Small intestine (tissue), 7 donors: Measurements from ENCODE around the gene RDH11. TPM values are rescaled to one million over a fixed set of nuclear protein-coding genes. Genes with fewer than 3 reads are reported as not detected.

Source experiments
- DNase-seq, 2 donors: peaks; one replicate each; pipeline versions ENCODE4 v3.0.0 to v3.0.0-alpha.2; 2013
- FAIRE-seq: peaks from 2 replicates; lab custom pipeline; 2012; peaks lifted over from hg19 to GRCh38; lab: Jason Lieb, UNC
- H3K27ac ChIP-seq, 3 donors: one replicate each; pipeline ENCODE4 v1.5.1; 2013; ENCODE audit warnings: low read length in 2 of 3, mild to moderate bottlenecking in 2 of 3, control low read depth in 1 of 3, inconsistent platforms in 1 of 3, low read depth in 1 of 3, moderate library complexity in 1 of 3
- H3K27me3 ChIP-seq, 3 donors: one replicate each; pipeline ENCODE4 v1.6.1; 2013; ENCODE audit warnings: low read length in 3 of 3, inconsistent platforms in 1 of 3; ENCODE audit not compliant: control insufficient read depth in 3 of 3, insufficient read depth in 3 of 3
- H3K36me3 ChIP-seq, 3 donors: one replicate each; pipeline ENCODE4 v1.6.1; 2013; ENCODE audit warnings: low read length in 3 of 3, inconsistent platforms in 1 of 3, low read depth in 1 of 3, mild to moderate bottlenecking in 1 of 3, moderate library complexity in 1 of 3; ENCODE audit not compliant: control insufficient read depth in 3 of 3, insufficient read depth in 2 of 3
- H3K4me1 ChIP-seq, 3 donors: one replicate each; pipeline ENCODE4 v1.6.1; 2013; ENCODE audit warnings: low read length in 2 of 3, inconsistent platforms in 1 of 3, low read depth in 1 of 3, mild to moderate bottlenecking in 1 of 3, moderate library complexity in 1 of 3; ENCODE audit not compliant: control insufficient read depth in 3 of 3, insufficient read depth in 2 of 3
- H3K4me3 ChIP-seq, 3 donors: one replicate each; pipeline ENCODE4 v1.5.1; 2013; ENCODE audit warnings: low read length in 3 of 3, control low read depth in 1 of 3, inconsistent platforms in 1 of 3, low read depth in 1 of 3, mild to moderate bottlenecking in 1 of 3, moderate library complexity in 1 of 3
- H3K9me3 ChIP-seq, 2 donors: one replicate each; pipeline ENCODE4 v1.6.1; 2013; ENCODE audit warnings: low read depth in 1 of 2, low read length in 1 of 2; ENCODE audit not compliant: control insufficient read depth in 2 of 2, insufficient read depth in 1 of 2
- WGBS, 3 donors: extraction: QIAGEN DNeasy Blood & Tissue Kit; methylation state at CpG; one replicate each; pipeline ENCODE4 v1.1.7; 2013; 5-methylcytosine and 5-hydroxymethylcytosine counted together
- polyA plus RNA-seq, 4 donors: library from polyadenylated mRNA; stranded (reverse) in 3 of 4; unstranded in 1 of 4; fragments of 200-250 nt in 3 of 4; fragments of 120-200 nt in 1 of 4; gene quantifications; one replicate each; pipeline versions ENCODE4 v1.2.1 to v1.2.3, GENCODE V29; 2013
- donor health status: healthy with polysubstance abuse.
- donor health status: control.
- donor health status: control.
- donor health status: Bipolar disorder and iron deficiency.
- donor health status: healthy.

RDH11 gene
- polyA plus RNA-seq, 4 donors = 5.9 to 63.8 (median 23.8) TPM

- 20 to 56% (median 26%) methylated on average over 5 of the region's 5 CpGs for WGBS, 3 donors
- no peak for FAIRE-seq
Measured at GRCh38 chr14:67641902-67642749, 53.4 kb downstream of the RDH11 start.

GRCh38 chr14:67641480-67641879 is 54.1 kb downstream of the RDH11 start:
- Histone ChIP-seq H3K27ac (no peak overlapping the region), H3K9me3 (no peaks in the 10 kb centered on the region), H3K4me3 (no peak overlapping the region), H3K27me3 (no peaks in the 10 kb centered on the region), H3K36me3 (peaks cover 0 to 8% (median 2%) of the 10 kb centered on the region in 3 donors), H3K4me1 (peaks cover 0 to 15% (median 3%) of the 10 kb centered on the region in 3 donors)
- no peak for FAIRE-seq
- WGBS, 3 donors = 87 to 96% (median 93%) methylated on average over 1 of the region's 1 CpG
- no peak for DNase-seq

More at GRCh38 chr14:67641902-67642749, 53.4 kb downstream of the RDH11 start:
- H3K27ac ChIP-seq = peak overlapping the region in 2 of 3 donors; percentile 8 to 71
- H3K4me3 ChIP-seq = no peak overlapping the region
- DNase-seq = peak; percentile 22 to 47
- peaks cover 0 to 10% (median 3%) of the 10 kb centered on the region in 3 donors for H3K4me1 ChIP-seq
- H3K36me3 ChIP-seq = peaks cover 0 to 8% (median 2%) of the 10 kb centered on the region in 3 donors
- H3K9me3 ChIP-seq = no peaks in the 10 kb centered on the region
- H3K27me3 ChIP-seq = no peaks in the 10 kb centered on the region

- peaks cover 0 to 11% (median 6%) of the 10 kb centered on the region in 3 donors for H3K4me1 ChIP-seq
- H3K9me3 ChIP-seq = no peaks in the 10 kb centered on the region
- no peak overlapping the region for H3K27ac ChIP-seq
- DNase-seq = no peak
- FAIRE-seq = no peak
- WGBS, 3 donors = 92 to 95% (median 93%) methylated on average over 3 of the region's 3 CpGs
- no peaks in the 10 kb centered on the region for H3K27me3 ChIP-seq
- H3K4me3 ChIP-seq = no peak overlapping the region
- H3K36me3 ChIP-seq = no peaks in the 10 kb centered on the region
Measured at GRCh38 chr14:67638642-67639041, 56.9 kb downstream of the RDH11 start.

- no peak for FAIRE-seq
- WGBS, 3 donors = 53 to 62% (median 56%) methylated on average over 3 of the region's 3 CpGs
- peaks cover 0 to 11% (median 4%) of the 10 kb centered on the region in 3 donors for H3K4me1 ChIP-seq
Measured at GRCh38 chr14:67636361-67636919, 59.1 kb downstream of the RDH11 start.

GRCh38 chr14:67633451-67634147 is 62.0 kb downstream of the RDH11 start:
- Histone ChIP-seq H3K4me1 (peaks cover 0 to 11% (median 4%) of the 10 kb centered on the region in 3 donors), H3K4me3 (no peak overlapping the region), H3K36me3 (no peaks in the 10 kb centered on the region), H3K27ac (no peak overlapping the region), H3K9me3 (no peaks in the 10 kb centered on the region), H3K27me3 (no peaks in the 10 kb centered on the region)
- FAIRE-seq (no peak), DNase-seq (peak in 1 of 2 donors; percentile 61)
- 75 to 86% (median 82%) methylated on average over 5 of the region's 5 CpGs for WGBS, 3 donors

More at GRCh38 chr14:67636361-67636919, 59.1 kb downstream of the RDH11 start:
- DNase-seq = peak; percentile 52 to 89
- H3K27ac ChIP-seq = peak overlapping the region; percentile 13 to 62 (median 35)
- H3K4me3 ChIP-seq = no peak overlapping the region
- no peaks in the 10 kb centered on the region for H3K9me3 ChIP-seq
- H3K36me3 ChIP-seq = no peaks in the 10 kb centered on the region
- H3K27me3 ChIP-seq = no peaks in the 10 kb centered on the region

GRCh38 chr14:67630938-67631337 is 64.6 kb downstream of the RDH11 start:
- DNase-seq = no peak
- Histone ChIP-seq H3K4me1 (peaks cover 0 to 3% (median 1%) of the 10 kb centered on the region in 3 donors), H3K4me3 (no peak overlapping the region), H3K36me3 (no peaks in the 10 kb centered on the region), H3K27ac (no peak overlapping the region), H3K9me3 (no peaks in the 10 kb centered on the region), H3K27me3 (no peaks in the 10 kb centered on the region)
- 84 to 94% (median 87%) methylated on average over 5 of the region's 5 CpGs for WGBS, 3 donors
- no peak for FAIRE-seq

- FAIRE-seq (no peak), DNase-seq (no peak)
- H3K4me3 ChIP-seq = no peak overlapping the region
- 89 to 93% (median 92%) methylated on average over 4 of the region's 4 CpGs for WGBS, 3 donors
- peaks cover 0 to 3% (median 0%) of the 10 kb centered on the region in 3 donors for H3K4me1 ChIP-seq
- H3K36me3 ChIP-seq = no peaks in the 10 kb centered on the region
- no peak overlapping the region for H3K27ac ChIP-seq
- no peaks in the 10 kb centered on the region for H3K9me3 ChIP-seq
- no peaks in the 10 kb centered on the region for H3K27me3 ChIP-seq
Measured at GRCh38 chr14:67630186-67630585, 65.4 kb downstream of the RDH11 start.

GRCh38 chr14:67627519-67627918 is 68.0 kb downstream of the RDH11 start:
- no peak overlapping the region for H3K27ac ChIP-seq
- no peaks in the 10 kb centered on the region for H3K9me3 ChIP-seq
- H3K4me1 ChIP-seq = no peaks in the 10 kb centered on the region
- no peak for FAIRE-seq
- no peaks in the 10 kb centered on the region for H3K27me3 ChIP-seq
- no peak for DNase-seq
- no peak overlapping the region for H3K4me3 ChIP-seq
- H3K36me3 ChIP-seq = no peaks in the 10 kb centered on the region
